ENCODE data around the gene STK4.

The STK4 gene

GRCh38 chr20:45083127-45083526 lies 116.8 kb downstream of the STK4 start:
- H3K9ac ChIP-seq (ENCODE audit: low read length), result no peak overlapping the region
- peaks cover 9% of the 10 kb centered on the region for H3K36me3 ChIP-seq (ENCODE audit: control insufficient read depth, low read depth, low read length)
- H3K4me1 ChIP-seq (ENCODE audit: control insufficient read depth, low read depth, low read length), result no peaks in the 10 kb centered on the region
- no peaks in the 10 kb centered on the region for H3K9me3 ChIP-seq (ENCODE audit: control insufficient read depth, low read depth, low read length)
- no peak overlapping the region for H3K4me3 ChIP-seq (ENCODE audit: low read length)
- H3K27ac ChIP-seq (ENCODE audit: low read length), result no peak overlapping the region
- no peaks in the 10 kb centered on the region for H3K27me3 ChIP-seq (ENCODE audit: control insufficient read depth, insufficient read depth, low read length)

GRCh38 chr20:45085289-45085688 lies 119.0 kb downstream of the STK4 start:
- Histone ChIP-seq H3K36me3 (ENCODE audit: control insufficient read depth, low read depth, low read length) (peaks cover 5% of the 10 kb centered on the region), H3K9me3 (ENCODE audit: control insufficient read depth, low read depth, low read length) (no peaks in the 10 kb centered on the region), H3K9ac (ENCODE audit: low read length) (no peak overlapping the region), H3K4me3 (ENCODE audit: low read length) (no peak overlapping the region), H3K27ac (ENCODE audit: low read length) (no peak overlapping the region), H3K27me3 (ENCODE audit: control insufficient read depth, insufficient read depth, low read length) (no peaks in the 10 kb centered on the region), H3K4me1 (ENCODE audit: control insufficient read depth, low read depth, low read length) (no peaks in the 10 kb centered on the region)

DNA sequence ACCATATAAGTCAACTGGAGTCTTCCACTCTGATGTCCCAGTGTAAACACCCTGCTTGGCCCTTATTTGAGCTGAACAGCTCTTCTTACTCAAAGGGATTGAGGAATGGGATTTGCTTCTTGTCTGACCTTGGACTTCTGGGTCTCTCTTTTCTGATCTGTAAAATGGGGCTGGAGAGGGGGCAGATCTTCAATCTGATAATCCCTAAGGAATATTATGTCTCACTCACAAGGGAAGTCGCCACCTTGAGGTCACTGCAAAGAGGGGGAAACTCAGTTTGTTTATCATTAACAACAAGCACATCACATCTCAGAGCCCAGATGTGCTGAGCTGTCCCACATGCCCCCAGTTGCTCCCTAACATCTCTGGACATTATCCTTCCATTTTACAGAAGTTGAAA lies 119.6 kb downstream of the STK4 start:
- H3K27me3 ChIP-seq (ENCODE audit: control insufficient read depth, insufficient read depth, low read length), result no peaks in the 10 kb centered on the region
- no peaks in the 10 kb centered on the region for H3K9me3 ChIP-seq (ENCODE audit: control insufficient read depth, low read depth, low read length)
- no peak overlapping the region for H3K9ac ChIP-seq (ENCODE audit: low read length)
- H3K36me3 ChIP-seq (ENCODE audit: control insufficient read depth, low read depth, low read length), result peaks cover 5% of the 10 kb centered on the region
- H3K27ac ChIP-seq (ENCODE audit: low read length), result no peak overlapping the region
- H3K4me1 ChIP-seq (ENCODE audit: control insufficient read depth, low read depth, low read length), result no peaks in the 10 kb centered on the region
- no peak overlapping the region for H3K4me3 ChIP-seq (ENCODE audit: low read length)

GRCh38 chr20:45087097-45087790 lies 120.9 kb downstream of the STK4 start:
- H3K36me3 ChIP-seq (ENCODE audit: control insufficient read depth, low read depth, low read length), result peaks cover 5% of the 10 kb centered on the region
- H3K9me3 ChIP-seq (ENCODE audit: control insufficient read depth, low read depth, low read length), result no peaks in the 10 kb centered on the region
- H3K4me3 ChIP-seq (ENCODE audit: low read length), result no peak overlapping the region
- H3K9ac ChIP-seq (ENCODE audit: low read length), result no peak overlapping the region
- no peaks in the 10 kb centered on the region for H3K4me1 ChIP-seq (ENCODE audit: control insufficient read depth, low read depth, low read length)
- no peak overlapping the region for H3K27ac ChIP-seq (ENCODE audit: low read length)
- no peaks in the 10 kb centered on the region for H3K27me3 ChIP-seq (ENCODE audit: control insufficient read depth, insufficient read depth, low read length)

DNA sequence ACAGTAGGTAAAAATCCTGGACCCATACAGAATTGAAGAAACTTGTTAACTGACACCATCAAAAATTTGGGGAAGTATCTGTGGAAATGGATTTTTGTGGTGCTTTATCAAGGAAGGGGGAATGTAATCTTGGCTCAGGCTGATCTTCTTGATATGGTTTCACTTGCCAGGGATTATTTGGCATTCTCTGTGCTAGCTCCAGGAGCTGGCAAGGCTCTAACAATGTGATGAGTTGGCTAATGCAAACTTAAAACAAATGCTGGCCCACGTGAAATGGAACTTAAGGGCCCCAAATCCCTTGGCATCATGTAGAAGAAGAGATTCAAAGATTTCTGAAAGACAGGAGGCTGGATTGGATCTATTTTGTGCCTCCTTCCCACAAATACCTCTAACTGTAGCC lies 121.5 kb downstream of the STK4 start:
- Histone ChIP-seq H3K36me3 (ENCODE audit: control insufficient read depth, low read depth, low read length) (peaks cover under 1% of the 10 kb centered on the region), H3K27me3 (ENCODE audit: control insufficient read depth, insufficient read depth, low read length) (no peaks in the 10 kb centered on the region), H3K4me1 (ENCODE audit: control insufficient read depth, low read depth, low read length) (no peaks in the 10 kb centered on the region), H3K27ac (ENCODE audit: low read length) (no peak overlapping the region), H3K9me3 (ENCODE audit: control insufficient read depth, low read depth, low read length) (no peaks in the 10 kb centered on the region), H3K4me3 (ENCODE audit: low read length) (no peak overlapping the region), H3K9ac (ENCODE audit: low read length) (no peak overlapping the region)

DNA sequence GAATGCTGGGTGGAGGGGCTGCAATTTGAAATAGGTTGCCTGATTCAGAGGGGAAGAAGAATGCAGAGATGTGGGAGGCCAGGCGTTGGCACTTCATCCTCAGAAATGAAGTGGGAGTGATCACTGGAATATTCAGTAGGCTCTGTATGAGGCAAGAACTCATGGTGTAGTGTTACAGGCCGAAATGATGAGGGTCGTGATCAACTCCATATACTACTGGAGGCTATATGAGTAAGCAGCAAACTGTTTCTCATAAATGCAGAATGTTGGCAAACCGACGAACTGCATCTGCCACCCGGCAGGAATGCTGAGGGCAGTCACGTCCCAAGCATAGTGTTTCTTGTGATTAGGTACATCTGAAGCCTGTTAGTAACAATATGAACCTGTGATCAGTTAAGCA lies 121.9 kb downstream of the STK4 start:
- H3K36me3 ChIP-seq (ENCODE audit: control insufficient read depth, low read depth, low read length), result no peaks in the 10 kb centered on the region
- no peaks in the 10 kb centered on the region for H3K9me3 ChIP-seq (ENCODE audit: control insufficient read depth, low read depth, low read length)
- no peak overlapping the region for H3K4me3 ChIP-seq (ENCODE audit: low read length)
- no peak overlapping the region for H3K9ac ChIP-seq (ENCODE audit: low read length)
- no peak overlapping the region for H3K27ac ChIP-seq (ENCODE audit: low read length)
- H3K27me3 ChIP-seq (ENCODE audit: control insufficient read depth, insufficient read depth, low read length), result no peaks in the 10 kb centered on the region
- H3K4me1 ChIP-seq (ENCODE audit: control insufficient read depth, low read depth, low read length), result no peaks in the 10 kb centered on the region

- Histone ChIP-seq H3K9me3 (ENCODE audit: control insufficient read depth, low read depth, low read length) (no peaks in the 10 kb centered on the region), H3K36me3 (ENCODE audit: control insufficient read depth, low read depth, low read length) (no peaks in the 10 kb centered on the region), H3K9ac (ENCODE audit: low read length) (no peak overlapping the region), H3K4me3 (ENCODE audit: low read length) (no peak overlapping the region), H3K4me1 (ENCODE audit: control insufficient read depth, low read depth, low read length) (no peaks in the 10 kb centered on the region), H3K27me3 (ENCODE audit: control insufficient read depth, insufficient read depth, low read length) (no peaks in the 10 kb centered on the region), H3K27ac (ENCODE audit: low read length) (no peak overlapping the region)
Observed at GRCh38 chr20:45090481-45090880, 124.2 kb downstream of the STK4 start.

DNA sequence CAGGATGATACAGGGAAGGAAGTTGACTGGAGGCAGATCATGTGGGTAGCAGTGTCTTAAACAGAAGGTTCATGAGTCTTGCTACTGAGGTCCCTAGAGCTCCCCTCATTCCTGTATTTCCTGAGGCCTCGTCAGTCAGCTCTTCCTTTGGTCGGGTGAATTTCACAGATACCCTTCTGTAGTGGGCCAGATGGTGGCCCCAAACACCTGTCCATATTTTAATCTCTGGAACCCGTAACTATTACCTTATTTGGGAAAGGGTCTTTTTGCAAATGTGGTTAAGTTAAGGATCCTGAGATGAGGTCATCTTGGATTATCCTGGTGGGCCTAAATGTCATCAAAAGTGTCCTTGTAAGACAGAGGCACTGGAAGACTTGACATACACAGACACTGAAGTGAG lies 125.1 kb downstream of the STK4 start:
- Histone ChIP-seq H3K27me3 (ENCODE audit: control insufficient read depth, insufficient read depth, low read length) (no peaks in the 10 kb centered on the region), H3K36me3 (ENCODE audit: control insufficient read depth, low read depth, low read length) (no peaks in the 10 kb centered on the region)

DNA sequence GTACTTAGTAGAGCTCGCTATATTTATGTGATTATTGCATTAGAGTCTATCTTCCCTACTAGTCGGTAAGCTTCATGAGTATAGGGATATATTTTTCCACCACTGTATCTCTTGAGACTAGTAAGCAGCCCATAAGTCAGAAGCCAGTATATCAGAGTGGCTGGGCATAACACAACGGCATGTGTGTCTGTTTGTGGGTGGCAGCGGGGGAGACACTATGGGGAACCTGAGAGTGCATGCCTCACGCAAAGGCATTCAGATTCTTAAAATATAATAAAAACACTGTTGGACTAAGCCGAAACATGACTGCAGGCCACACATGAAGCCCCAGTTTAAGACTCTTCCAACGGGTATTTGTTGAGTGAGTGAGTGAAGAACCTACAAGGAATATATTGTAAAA lies 126.6 kb downstream of the STK4 start:
- H3K9me3 ChIP-seq (ENCODE audit: control insufficient read depth, low read depth, low read length), result no peaks in the 10 kb centered on the region
- H3K36me3 ChIP-seq (ENCODE audit: control insufficient read depth, low read depth, low read length), result no peaks in the 10 kb centered on the region
- H3K4me3 ChIP-seq (ENCODE audit: low read length), result no peak overlapping the region
- no peak overlapping the region for H3K27ac ChIP-seq (ENCODE audit: low read length)
- peaks cover 12% of the 10 kb centered on the region for H3K27me3 ChIP-seq (ENCODE audit: control insufficient read depth, insufficient read depth, low read length)
- no peaks in the 10 kb centered on the region for H3K4me1 ChIP-seq (ENCODE audit: control insufficient read depth, low read depth, low read length)
- H3K9ac ChIP-seq (ENCODE audit: low read length), result no peak overlapping the region

More for the DNA sequence above, 125.1 kb downstream of the STK4 start:
- Histone ChIP-seq H3K9ac (ENCODE audit: low read length) (no peak overlapping the region), H3K4me1 (ENCODE audit: control insufficient read depth, low read depth, low read length) (no peaks in the 10 kb centered on the region), H3K9me3 (ENCODE audit: control insufficient read depth, low read depth, low read length) (no peaks in the 10 kb centered on the region), H3K27ac (ENCODE audit: low read length) (no peak overlapping the region), H3K4me3 (ENCODE audit: low read length) (no peak overlapping the region)

DNA sequence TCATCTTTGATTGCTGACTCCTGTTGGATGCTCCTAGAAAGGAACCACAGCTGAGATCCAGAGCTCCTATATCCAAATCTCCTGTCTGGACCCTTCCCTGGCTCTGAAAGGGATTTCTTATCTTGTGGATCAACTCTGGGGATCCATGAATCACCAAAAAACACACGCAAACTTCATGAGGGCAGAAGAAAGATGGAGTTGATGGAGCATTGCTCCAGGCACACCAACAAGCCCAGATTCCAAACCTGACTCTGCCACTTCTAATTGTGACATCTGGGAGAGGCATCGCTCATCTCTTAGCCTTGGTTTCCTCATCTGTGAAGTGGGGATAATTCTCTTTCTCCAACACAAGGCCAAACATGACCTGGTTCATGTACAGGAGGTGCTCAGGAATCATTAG lies 127.9 kb downstream of the STK4 start:
- no peak overlapping the region for H3K4me3 ChIP-seq (ENCODE audit: low read length)
- H3K9ac ChIP-seq (ENCODE audit: low read length), result no peak overlapping the region
- no peaks in the 10 kb centered on the region for H3K36me3 ChIP-seq (ENCODE audit: control insufficient read depth, low read depth, low read length)
- peaks cover 23% of the 10 kb centered on the region for H3K27me3 ChIP-seq (ENCODE audit: control insufficient read depth, insufficient read depth, low read length)
- H3K4me1 ChIP-seq (ENCODE audit: control insufficient read depth, low read depth, low read length), result peaks cover 4% of the 10 kb centered on the region
- H3K27ac ChIP-seq (ENCODE audit: low read length), result no peak overlapping the region
- H3K9me3 ChIP-seq (ENCODE audit: control insufficient read depth, low read depth, low read length), result no peaks in the 10 kb centered on the region

- Histone ChIP-seq H3K27ac (ENCODE audit: low read length) (no peak overlapping the region), H3K9me3 (ENCODE audit: control insufficient read depth, low read depth, low read length) (no peaks in the 10 kb centered on the region), H3K27me3 (ENCODE audit: control insufficient read depth, insufficient read depth, low read length) (peaks cover 31% of the 10 kb centered on the region), H3K4me3 (ENCODE audit: low read length) (no peak overlapping the region), H3K9ac (ENCODE audit: low read length) (no peak overlapping the region), H3K36me3 (ENCODE audit: control insufficient read depth, low read depth, low read length) (no peaks in the 10 kb centered on the region), H3K4me1 (ENCODE audit: control insufficient read depth, low read depth, low read length) (peaks cover 4% of the 10 kb centered on the region)
Observed at GRCh38 chr20:45094864-45095574, 128.7 kb downstream of the STK4 start.

DNA sequence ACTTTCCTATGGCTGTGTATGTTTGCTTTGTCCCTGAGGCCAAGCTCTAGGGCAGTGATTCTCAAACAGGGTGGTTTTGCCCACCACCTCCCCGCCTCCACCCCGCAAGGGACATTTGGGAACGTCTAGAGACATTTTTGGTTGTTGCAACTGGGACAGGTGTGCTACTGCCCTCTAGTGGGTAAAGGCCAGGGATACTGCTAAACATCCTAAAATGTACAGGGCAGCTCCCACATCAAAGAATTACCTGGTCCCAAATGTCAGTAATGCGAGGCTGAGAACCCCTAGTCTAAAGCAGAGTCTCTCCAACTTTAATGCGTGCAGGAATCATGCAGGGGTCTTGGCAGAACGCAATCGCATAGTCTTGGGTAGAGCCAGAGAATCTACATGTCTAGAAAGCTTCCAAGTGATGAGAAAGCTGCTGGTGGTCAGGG lies 129.5 kb downstream of the STK4 start:
- Histone ChIP-seq H3K9ac (ENCODE audit: low read length) (no peak overlapping the region), H3K36me3 (ENCODE audit: control insufficient read depth, low read depth, low read length) (no peaks in the 10 kb centered on the region), H3K27me3 (ENCODE audit: control insufficient read depth, insufficient read depth, low read length) (peaks cover 39% of the 10 kb centered on the region), H3K9me3 (ENCODE audit: control insufficient read depth, low read depth, low read length) (no peaks in the 10 kb centered on the region), H3K4me3 (ENCODE audit: low read length) (no peak overlapping the region), H3K4me1 (ENCODE audit: control insufficient read depth, low read depth, low read length) (peaks cover 4% of the 10 kb centered on the region), H3K27ac (ENCODE audit: low read length) (no peak overlapping the region)

All from iPS-18a (cell line).